Nephron (organoid): ENCODE results near the gene RAB31.
A peak's percentile ranks its signal among the peaks of the same experiment; 100 is the strongest.

Experiments used
- H3K27ac Mint-ChIP-seq, 3 experiments: 2 replicates each; pipeline ENCODE4 v1.8.0; 2020; ENCODE audit warnings: mixed read lengths in 3 of 3, mild to moderate bottlenecking in 2 of 3, moderate library complexity in 1 of 3
- H3K27me3 Mint-ChIP-seq: 2 replicates; pipeline ENCODE4 v1.8.0; 2021; ENCODE audit warnings: low read depth, mild to moderate bottlenecking, moderate library complexity, mixed read lengths
- H3K36me3 Mint-ChIP-seq: 2 replicates; pipeline ENCODE4 v1.8.0; 2020; ENCODE audit warnings: low read depth, mixed read lengths
- H3K4me1 Mint-ChIP-seq: 2 replicates; pipeline ENCODE4 v1.8.0; 2020; ENCODE audit warnings: mixed read lengths
- H3K4me3 Mint-ChIP-seq, 3 experiments: 2 replicates each; pipeline ENCODE4 v1.8.0; 2020; ENCODE audit warnings: mild to moderate bottlenecking in 3 of 3, mixed read lengths in 3 of 3, moderate library complexity in 2 of 3
- H3K9me3 Mint-ChIP-seq: 2 replicates; pipeline ENCODE4 v1.8.0; 2020; ENCODE audit warnings: mixed read lengths
- TF ChIP-seq, protein P1 (sequence below), 3 experiments: fragments of 200-600 bp; sonication (generic); IDR thresholded peaks; one replicate each; pipeline ENCODE4 v1.5.0; 2021; ENCODE audit warnings: antibody characterized with exemption in 3 of 3; ENCODE audit not compliant: unreplicated experiment in 3 of 3

RAB31 gene

DNA sequence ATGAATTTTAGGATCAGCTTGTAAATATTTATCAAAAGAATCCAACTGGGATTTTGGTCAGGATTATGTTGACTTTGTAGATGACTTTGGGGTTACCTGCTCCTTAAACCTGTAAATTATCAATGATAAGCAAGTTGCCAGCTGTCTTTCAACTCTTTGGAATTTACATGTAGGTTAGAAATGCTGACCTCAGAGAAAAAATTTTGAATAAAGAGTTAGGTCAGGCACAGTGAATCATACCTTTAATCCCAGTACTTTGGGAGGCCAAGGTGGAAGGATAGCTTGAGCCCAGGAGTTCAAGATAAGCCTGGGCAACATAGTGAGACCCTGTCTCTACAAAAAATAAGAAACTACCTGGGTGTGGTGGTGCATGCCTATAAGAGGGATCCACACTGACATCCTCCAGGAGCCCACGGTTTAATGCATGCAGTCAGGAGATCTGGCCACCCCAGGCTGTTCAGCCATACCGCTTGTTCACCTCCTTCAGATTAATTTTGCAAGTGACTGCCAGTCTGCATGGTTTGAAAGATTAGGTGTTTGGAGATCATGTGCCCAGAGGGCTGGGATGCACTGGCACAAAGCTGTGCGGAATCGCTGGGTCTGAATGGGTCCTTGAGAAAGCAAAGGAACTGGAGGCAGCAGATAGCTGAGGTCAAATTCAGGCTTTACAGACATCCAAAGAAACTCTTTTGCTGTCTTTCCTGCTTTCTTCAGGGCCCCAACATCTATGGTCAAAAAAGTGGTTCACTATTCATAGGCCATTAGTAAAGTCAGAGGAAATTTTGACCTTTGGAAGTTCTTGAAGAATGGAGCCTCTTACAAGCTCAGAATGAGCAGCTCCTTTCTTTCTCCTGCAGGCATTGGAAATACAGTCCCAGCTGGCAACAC, 94.3 kb downstream of the RAB31 start:
- Mint-ChIP-seq H3K9me3 (no peaks in the 10 kb centered on the region), H3K4me3 (no peak overlapping the region), H3K36me3 (peaks cover 5% of the 10 kb centered on the region), H3K27ac (peak overlapping the region in 1 of 3 experiments; percentile 80), H3K27me3 (peaks cover 13% of the 10 kb centered on the region), H3K4me1 (peaks cover 28% of the 10 kb centered on the region)
- TF ChIP-seq, protein P1, sequence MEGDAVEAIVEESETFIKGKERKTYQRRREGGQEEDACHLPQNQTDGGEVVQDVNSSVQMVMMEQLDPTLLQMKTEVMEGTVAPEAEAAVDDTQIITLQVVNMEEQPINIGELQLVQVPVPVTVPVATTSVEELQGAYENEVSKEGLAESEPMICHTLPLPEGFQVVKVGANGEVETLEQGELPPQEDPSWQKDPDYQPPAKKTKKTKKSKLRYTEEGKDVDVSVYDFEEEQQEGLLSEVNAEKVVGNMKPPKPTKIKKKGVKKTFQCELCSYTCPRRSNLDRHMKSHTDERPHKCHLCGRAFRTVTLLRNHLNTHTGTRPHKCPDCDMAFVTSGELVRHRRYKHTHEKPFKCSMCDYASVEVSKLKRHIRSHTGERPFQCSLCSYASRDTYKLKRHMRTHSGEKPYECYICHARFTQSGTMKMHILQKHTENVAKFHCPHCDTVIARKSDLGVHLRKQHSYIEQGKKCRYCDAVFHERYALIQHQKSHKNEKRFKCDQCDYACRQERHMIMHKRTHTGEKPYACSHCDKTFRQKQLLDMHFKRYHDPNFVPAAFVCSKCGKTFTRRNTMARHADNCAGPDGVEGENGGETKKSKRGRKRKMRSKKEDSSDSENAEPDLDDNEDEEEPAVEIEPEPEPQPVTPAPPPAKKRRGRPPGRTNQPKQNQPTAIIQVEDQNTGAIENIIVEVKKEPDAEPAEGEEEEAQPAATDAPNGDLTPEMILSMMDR (IDR thresholded peaks at IDR 0.05; ENCODE audit: unreplicated experiment in 3 of 3) = no peak

GRCh38 chr18:9803063-9803697, 95.1 kb downstream of the RAB31 start:
- peak overlapping the region; percentile 66 to 80 (median 67) for H3K27ac Mint-ChIP-seq
- TF ChIP-seq, protein P1 (IDR thresholded peaks at IDR 0.05; ENCODE audit: unreplicated experiment in 3 of 3) = no peak
- peaks cover 5% of the 10 kb centered on the region for H3K36me3 Mint-ChIP-seq
- peaks cover 25% of the 10 kb centered on the region for H3K4me1 Mint-ChIP-seq
- peaks cover 13% of the 10 kb centered on the region for H3K27me3 Mint-ChIP-seq
- no peak overlapping the region for H3K4me3 Mint-ChIP-seq
- no peaks in the 10 kb centered on the region for H3K9me3 Mint-ChIP-seq

DNA sequence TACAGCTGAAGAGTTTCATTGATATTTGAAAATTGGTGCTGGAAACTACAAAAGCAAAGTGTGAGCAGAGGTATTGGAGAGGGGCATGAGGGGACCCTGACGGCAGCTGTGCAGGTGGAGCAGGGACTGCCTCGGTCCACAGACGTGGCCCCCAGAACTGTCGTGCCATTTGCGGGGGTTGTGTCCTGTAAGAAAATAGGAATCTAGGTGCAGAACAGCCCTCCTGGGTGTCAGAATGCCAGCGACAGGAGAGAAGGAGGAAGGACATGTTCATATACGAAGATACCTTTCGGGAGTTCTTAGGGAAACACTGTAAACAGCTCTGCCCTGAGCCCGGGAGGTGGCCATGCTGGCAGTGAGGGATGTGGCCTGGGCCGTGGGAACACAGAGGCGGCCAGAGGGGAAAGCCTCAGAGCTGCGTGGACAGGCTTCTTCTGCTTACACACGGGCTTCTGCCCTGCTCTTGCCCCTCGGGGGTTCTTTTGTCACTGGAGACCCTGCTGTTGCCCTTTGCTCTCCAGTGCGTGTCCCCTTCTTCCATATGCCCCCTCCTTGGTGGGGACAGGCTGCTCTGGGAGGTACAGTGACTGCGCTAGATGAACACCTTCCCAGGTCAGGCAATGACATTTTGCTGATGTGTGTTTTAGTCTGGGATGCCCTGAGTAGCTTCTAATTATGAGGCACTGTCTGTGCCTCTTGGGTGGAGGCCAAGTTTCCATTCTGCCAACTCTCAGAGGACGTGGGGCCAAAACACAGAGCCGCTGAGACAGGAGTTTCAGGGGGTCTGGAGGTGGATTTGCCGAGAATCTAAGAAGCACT, 95.8 kb downstream of the RAB31 start:
- Mint-ChIP-seq H3K9me3 (no peaks in the 10 kb centered on the region), H3K27ac (peak overlapping the region; percentile 66 to 80 (median 67)), H3K36me3 (peaks cover 5% of the 10 kb centered on the region), H3K4me1 (peaks cover 30% of the 10 kb centered on the region), H3K27me3 (peaks cover 13% of the 10 kb centered on the region), H3K4me3 (peak overlapping the region in 1 of 3 experiments; percentile 16)
- TF ChIP-seq, protein P1 (IDR thresholded peaks at IDR 0.05; ENCODE audit: unreplicated experiment in 3 of 3) = no peak

DNA sequence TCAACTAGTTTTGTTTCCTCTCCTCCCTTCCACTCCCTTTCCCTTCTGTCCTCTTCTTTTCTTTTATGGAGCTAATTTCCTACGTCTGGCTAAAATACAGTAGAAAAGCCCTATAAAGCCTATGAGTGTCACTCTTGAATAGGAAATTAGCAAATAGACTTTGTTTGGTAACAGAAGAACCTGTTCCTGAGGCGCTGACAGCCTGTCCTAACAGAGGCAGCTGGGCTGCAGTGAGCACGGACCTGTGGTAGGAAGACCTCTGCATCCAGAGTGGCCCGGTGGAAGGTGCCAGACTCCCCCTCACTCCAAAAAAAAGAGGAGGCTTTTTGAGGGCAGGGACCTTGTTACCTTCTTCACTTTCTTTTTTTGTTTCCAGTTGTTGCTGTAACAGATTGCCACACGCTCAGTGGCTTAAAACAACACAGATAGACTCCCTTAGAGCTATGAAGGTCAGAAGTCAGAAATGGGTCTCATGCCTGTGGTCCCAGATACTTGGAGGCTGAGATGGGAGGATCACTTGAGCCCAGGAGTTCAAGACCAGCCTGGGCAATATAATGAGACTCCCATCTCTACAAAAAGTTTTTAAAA, 96.5 kb downstream of the RAB31 start:
- Mint-ChIP-seq H3K36me3 (peaks cover 5% of the 10 kb centered on the region), H3K27ac (peak overlapping the region; percentile 62 to 80 (median 66)), H3K4me3 (peak overlapping the region in 1 of 3 experiments; percentile 16), H3K4me1 (peaks cover 34% of the 10 kb centered on the region), H3K27me3 (peaks cover 13% of the 10 kb centered on the region), H3K9me3 (no peaks in the 10 kb centered on the region)
- TF ChIP-seq, protein P1 (IDR thresholded peaks at IDR 0.05; ENCODE audit: unreplicated experiment in 3 of 3) = no peak

GRCh38 chr18:9806905-9807304, 98.8 kb downstream of the RAB31 start:
- no peak overlapping the region for H3K4me3 Mint-ChIP-seq
- H3K9me3 Mint-ChIP-seq = no peaks in the 10 kb centered on the region
- H3K27me3 Mint-ChIP-seq = peaks cover 13% of the 10 kb centered on the region
- peak overlapping the region in 1 of 3 experiments; percentile 28 for H3K27ac Mint-ChIP-seq
- TF ChIP-seq, protein P1 (IDR thresholded peaks at IDR 0.05; ENCODE audit: unreplicated experiment in 3 of 3) = no peak
- peaks cover 44% of the 10 kb centered on the region for H3K4me1 Mint-ChIP-seq
- H3K36me3 Mint-ChIP-seq = peaks cover 5% of the 10 kb centered on the region
